ENCODE measurements around the gene PLEKHM3.
"Not testable (repeated sequence)": the region's sequence is repeated elsewhere in the genome, so short reads cannot be mapped to it uniquely, and the experiment has no call there.

The PLEKHM3 gene

GRCh38 chr2:207950761-207951114 lies 74.6 kb downstream of the PLEKHM3 start:
- DNase-seq (ENCODE audit: low read depth in 2 of 2): no peak

DNA sequence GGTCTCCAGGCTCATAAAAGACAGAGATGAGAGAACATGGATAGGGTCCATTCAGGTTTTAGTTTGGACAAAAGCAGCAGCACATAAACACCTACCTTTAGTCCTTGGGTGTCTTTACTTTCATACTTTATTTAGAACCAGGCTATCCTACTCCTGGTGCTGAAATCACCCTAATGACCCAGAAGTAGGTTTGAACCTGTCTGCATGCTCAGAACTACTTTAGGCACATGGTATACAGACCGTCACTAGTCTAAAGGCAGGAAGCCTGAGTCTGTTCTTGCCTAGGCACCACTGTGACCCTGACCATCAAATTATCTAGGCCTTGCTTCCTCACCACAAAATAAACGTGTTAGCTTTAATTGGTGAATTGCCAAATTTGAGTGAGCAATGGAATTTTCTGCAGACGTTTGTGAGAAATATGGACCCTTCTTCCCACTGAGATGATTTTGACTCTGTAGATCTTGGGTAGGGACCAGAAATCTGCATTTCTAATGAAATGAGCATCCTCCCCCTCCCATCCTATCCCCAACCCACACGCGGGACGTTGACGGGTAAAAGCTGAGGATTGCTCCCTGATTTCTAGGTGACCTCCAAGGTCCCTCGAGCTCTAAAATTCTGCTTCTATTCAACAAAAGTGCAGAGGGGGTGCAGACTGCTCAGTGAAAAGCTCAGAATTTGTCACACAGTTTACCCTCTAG lies 75.1 kb downstream of the PLEKHM3 start:
- DNase-seq (ENCODE audit: low read depth in 2 of 2): no peak

GRCh38 chr2:207949245-207949644 lies 76.1 kb downstream of the PLEKHM3 start:
- not testable (repeated sequence) for DNase-seq (ENCODE audit: low read depth in 2 of 2)

GRCh38 chr2:207944979-207945600 lies 80.2 kb downstream of the PLEKHM3 start:
- no peak for DNase-seq (ENCODE audit: low read depth in 2 of 2)

DNA sequence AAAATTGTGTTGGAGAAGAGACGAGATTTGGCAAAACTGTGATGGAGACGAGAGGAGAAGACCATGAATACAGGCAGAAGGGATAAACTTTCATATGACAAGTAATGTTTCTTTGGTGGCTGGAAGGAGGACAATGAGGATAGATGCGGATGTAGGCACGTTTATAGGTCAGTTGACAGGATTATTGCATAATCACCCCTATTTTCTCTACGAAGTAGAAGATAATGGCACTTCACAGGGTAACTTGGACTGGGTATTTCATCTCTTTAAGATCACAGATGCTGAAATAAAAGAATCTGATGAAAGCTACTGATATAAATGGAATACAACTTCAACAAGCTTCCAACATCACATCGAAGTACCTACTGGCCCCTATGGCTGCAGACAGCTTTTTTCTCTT lies 81.0 kb downstream of the PLEKHM3 start:
- no peak for DNase-seq (ENCODE audit: low read depth in 2 of 2)

DNA sequence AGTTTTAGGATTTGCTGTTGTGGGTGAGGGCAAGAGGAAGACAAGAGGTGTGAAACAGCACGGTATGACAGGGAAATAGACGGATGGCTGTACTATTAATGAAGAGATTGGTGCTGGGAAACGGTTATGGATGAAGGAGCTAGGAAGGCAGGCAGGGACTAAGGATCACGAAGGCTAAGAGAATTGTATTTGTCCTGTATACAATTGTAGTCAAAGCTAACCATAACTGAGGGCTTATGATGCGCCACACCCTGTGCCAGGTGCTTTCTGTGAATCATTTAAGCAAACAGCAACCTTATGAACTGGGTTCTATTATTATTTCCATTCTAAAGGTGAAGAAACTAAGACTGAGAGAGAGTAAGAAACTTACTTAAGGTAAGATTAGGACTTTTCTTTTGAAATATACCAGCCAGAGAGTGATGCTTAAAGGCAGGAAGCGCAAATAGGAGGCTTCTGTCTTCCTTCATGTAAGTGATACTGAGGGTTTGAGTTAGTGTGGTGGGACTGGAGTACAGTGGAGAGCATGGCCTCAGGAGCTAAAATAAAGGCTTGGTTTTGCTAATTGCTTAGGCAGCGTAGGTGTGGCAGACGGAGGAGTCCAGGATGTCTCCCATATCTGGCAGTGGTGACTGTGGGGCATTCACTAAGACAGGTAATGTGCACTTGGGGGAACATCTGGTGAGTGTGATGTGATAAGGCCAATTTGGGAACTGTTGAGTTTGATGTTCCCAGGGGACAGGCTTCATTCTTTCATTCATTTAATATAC lies 85.8 kb downstream of the PLEKHM3 start:
- DNase-seq (ENCODE audit: low read depth in 2 of 2): no peak

DNA sequence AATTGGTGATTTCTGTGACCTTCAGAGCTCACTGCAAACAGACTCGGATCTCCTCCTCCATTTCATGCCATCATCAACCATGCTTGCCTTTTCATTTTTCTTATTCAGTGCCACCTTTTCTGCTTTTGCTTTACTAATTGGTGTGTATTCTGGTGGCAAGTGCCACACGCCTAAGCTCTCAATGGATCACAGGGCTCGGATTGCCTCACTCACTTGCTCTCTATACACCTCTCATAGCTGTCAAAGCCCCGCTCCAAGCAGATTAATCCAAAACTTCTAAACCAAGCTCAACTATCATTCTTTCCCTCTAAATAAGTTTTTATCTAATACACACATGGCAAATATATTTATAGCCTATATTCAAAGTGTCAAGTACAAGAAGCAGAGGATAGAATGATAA lies 86.4 kb downstream of the PLEKHM3 start:
- no peak for DNase-seq (ENCODE audit: low read depth in 2 of 2)

GRCh38 chr2:207938415-207938814 lies 86.9 kb downstream of the PLEKHM3 start:
- no peak for DNase-seq (ENCODE audit: low read depth in 2 of 2)

DNA sequence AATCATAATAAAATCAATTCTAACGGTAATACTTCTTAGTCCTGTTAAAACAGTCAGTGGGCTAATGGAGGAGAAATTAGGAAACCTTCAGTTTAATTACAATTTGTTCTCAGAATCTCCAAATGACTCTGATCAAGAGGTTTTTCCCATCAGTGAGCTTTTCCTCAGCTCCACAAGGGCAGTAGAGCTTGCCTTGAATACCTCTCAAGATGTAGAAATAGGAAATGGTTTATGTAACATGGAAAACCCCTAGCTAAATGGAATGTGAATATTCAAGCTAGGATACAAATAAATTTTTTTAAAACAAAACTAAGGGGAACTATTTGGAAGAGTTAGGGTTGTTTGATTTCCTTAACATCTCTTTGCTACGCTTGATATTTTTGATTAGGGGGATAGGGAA lies 87.5 kb downstream of the PLEKHM3 start:
- no peak for DNase-seq (ENCODE audit: low read depth in 2 of 2)

- DNase-seq (ENCODE audit: low read depth in 2 of 2): no peak
Measured at GRCh38 chr2:207937253-207937652, 88.1 kb downstream of the PLEKHM3 start.

DNA sequence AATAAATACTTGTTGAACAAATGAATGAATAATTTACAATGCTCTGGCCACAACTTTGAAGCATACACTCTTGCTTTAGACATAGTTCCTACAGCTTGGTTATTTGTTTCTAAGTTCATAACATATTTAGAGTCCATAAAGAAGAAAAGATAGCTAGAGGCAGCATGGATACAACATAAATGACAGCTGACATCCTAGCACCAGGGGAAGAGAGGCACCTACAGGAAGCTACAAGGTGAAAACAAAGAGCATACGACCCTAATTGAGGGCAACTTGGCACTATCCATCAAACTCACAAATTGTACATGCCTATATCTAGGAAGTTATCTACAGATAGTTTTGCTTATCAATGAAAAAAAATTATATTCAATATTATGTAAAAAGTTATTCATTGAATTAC lies 88.9 kb downstream of the PLEKHM3 start:
- no peak for DNase-seq (ENCODE audit: low read depth in 2 of 2)

DNA sequence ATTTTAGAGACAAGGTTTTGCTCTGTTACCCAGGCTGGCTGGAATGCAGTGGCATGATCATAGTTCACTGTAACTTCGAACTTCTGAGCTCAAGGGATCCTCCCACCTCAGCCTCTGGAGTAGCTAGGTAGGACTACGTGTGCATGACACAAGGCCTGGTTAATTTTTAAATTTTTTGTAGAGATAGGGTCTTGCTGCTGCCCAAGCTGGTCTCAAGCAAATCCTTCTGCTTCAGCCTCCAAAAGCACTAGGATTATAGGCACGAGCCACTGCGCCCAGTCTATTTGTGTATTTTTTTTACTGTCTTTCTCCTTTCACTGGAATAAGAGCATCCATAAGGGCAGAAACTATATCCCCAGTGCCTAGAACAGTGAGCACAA lies 89.3 kb downstream of the PLEKHM3 start:
- DNase-seq (ENCODE audit: low read depth in 2 of 2): no peak

DNA sequence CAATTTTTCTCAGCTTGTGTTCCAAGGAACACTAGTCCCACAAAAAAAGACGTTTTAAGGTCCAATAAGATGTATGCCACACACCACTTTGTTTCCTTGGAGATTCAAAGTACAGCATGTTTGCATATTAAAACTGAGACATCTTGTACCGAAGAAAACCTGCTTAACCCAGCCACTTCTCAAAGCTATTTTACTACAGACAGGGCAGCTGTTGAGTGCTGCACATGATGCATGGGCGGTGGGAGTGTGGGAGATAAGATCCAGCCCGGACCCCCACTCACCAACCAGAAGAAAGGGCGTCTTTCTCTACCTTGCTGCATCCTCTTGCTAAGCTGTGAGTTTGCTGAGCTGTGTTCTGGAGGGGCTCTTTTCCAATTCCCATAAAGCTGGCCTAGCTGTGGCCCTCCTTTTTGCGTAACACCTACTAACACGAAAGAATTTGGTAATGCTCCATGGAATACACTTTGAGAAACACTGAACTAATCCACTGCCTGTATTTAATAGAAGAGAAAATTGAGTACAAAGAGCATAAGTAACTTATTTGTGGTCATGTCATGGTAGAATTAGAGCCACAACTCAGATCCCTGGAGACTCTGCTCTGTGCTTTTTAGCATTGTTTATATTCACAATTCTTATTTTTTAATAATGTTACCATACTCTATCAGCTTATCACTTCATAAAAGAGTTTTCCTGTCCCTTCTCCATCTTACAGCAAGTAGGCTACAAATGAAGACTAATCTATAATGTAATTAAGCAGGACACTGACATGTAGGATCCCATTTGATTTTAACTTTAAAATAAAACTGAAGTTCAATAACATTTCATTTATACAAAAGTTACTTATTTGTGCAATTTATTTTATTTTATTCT lies 90.0 kb downstream of the PLEKHM3 start:
- no peak for DNase-seq (ENCODE audit: low read depth in 2 of 2)

- no peak for DNase-seq (ENCODE audit: low read depth in 2 of 2)
Measured at GRCh38 chr2:207934720-207935119, 90.6 kb downstream of the PLEKHM3 start.

GRCh38 chr2:207933396-207934065 lies 91.8 kb downstream of the PLEKHM3 start:
- DNase-seq (ENCODE audit: low read depth in 2 of 2): no peak

GRCh38 chr2:207932106-207932505 lies 93.2 kb downstream of the PLEKHM3 start:
- no peak for DNase-seq (ENCODE audit: low read depth in 2 of 2)

DNA sequence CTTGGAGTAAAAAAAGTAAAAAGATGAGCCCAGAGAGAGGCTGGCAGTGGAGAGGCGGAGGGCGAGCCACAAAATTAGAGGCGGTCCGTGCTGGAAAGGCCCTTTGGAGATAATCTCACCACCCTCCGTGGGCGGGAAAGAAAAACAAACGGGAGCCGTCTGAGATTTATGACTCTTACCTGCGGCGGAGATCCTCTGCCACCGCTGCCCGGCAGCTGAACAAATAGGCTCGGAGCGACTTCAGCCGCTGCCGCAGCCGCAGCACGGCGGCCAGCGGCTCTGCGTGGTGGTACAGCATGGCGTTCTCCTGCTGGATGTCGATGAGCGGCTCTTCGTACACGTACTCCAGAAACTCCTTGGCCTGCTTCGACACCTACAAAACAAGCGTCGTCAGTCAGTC lies 94.6 kb downstream of the PLEKHM3 start:
- DNase-seq (ENCODE audit: low read depth in 2 of 2): no peak

- no peak for DNase-seq (ENCODE audit: low read depth in 2 of 2)
Measured at GRCh38 chr2:207929923-207930322, 95.4 kb downstream of the PLEKHM3 start.

DNA sequence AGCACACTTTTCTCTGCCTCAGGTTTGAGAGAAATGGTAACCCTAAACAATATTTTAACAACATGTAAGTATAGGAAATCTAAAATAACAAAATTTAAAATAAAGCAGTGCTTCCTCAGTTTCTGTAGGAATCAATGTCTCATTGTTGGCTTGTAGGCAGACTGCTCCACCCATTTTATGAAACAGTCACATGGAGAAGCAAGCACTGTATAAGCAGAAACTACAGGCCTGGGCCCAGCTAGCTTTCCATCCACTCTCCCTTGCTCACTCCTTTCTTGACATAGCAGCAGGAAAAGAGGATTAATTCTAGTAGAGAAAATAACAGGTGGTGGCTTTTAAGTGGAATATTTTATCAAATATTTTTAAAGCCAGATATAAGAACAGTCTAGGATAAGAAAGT lies 97.2 kb downstream of the PLEKHM3 start:
- no peak for DNase-seq (ENCODE audit: low read depth in 2 of 2)

- DNase-seq (ENCODE audit: low read depth in 2 of 2): no peak
Measured at GRCh38 chr2:207926989-207927300, 98.4 kb downstream of the PLEKHM3 start.

GRCh38 chr2:207926133-207926988 lies 99.0 kb downstream of the PLEKHM3 start:
- DNase-seq (ENCODE audit: low read depth in 2 of 2): no peak

Data from stimulated activated CD4-positive, alpha-beta T cell treated with anti-CD3 and anti-CD28 coated beads, Interleukin-1b, Interleukin-23, amount 100 ng/mL, for 4 hours (primary cell).